HCT116 (cell line): ENCODE data around the gene COQ10B. TPM values are rescaled to one million over a fixed set of nuclear protein-coding genes. Genes with fewer than 3 reads are reported as not detected.

ENCODE experiments used
- ATAC-seq: fragments of 200-7000 bp; cut with Tn5 transposase; 2 replicates; pipeline ENCODE4 v1.9.1; 2020; ENCODE audit warnings: mild to moderate bottlenecking, moderate library complexity
- BruUV-seq: library from RNA; stranded (reverse); fragments of 400-500 nt; replicated peaks from 2 replicates; lab custom pipeline; 2021; lab: Mats Ljungman, UMichigan
- CTCF ChIA-PET: fragments of 300-600 bp; sonication (Branson Sonifier 250); formaldehyde crosslinking; loops from one replicate; lab custom pipeline; 2021; ENCODE audit warnings: antibody characterized with exemption; lab: Charles Lee
- POLR2A ChIA-PET: fragments of 300-600, 350-600 bp; sonication (Branson Sonifier 250); formaldehyde crosslinking; loops from one replicate; lab custom pipeline; 2021; ENCODE audit warnings: antibody characterized with exemption; lab: Charles Lee
- RAD21 ChIA-PET, 2 experiments: fragments of 300-600 bp; sonication (Branson Sonifier 250); formaldehyde crosslinking; loops; one replicate each; lab custom pipeline; 2023; ENCODE audit warnings: low total read pairs in 2 of 2; ENCODE audit not compliant: uncharacterized antibody in 2 of 2, unreplicated experiment in 2 of 2, low non-redundant PET in 1 of 2; lab: Charles Lee
- DNase-seq: peaks from one replicate; pipeline ENCODE4 v3.0.0-alpha.2; 2010; ENCODE audit warnings: low read depth, low spot score
- H2AFZ ChIP-seq: fragments of 200-600 bp; shearing (Covaris generic), sonication (generic); 2 replicates; pipeline ENCODE4 v1.6.1; 2017; ENCODE audit warnings: low read depth, mixed run types, mixed read lengths, antibody characterized with exemption, low read length; ENCODE audit not compliant: poor library complexity, severe bottlenecking
- H3K27ac ChIP-seq: 2 replicates; pipeline ENCODE4 v1.5.1; 2012; ENCODE audit warnings: low read depth, low read length
- H3K27me3 ChIP-seq: fragments of 200-600 bp; sonication (generic); 2 replicates; pipeline ENCODE4 v1.6.1; 2016; ENCODE audit warnings: mixed run types, low read length, mixed read lengths; ENCODE audit not compliant: insufficient read depth
- H3K36me3 ChIP-seq, 2 experiments: fragments of 200-500 bp in 1 of 2; fragments of 200-600 bp in 1 of 2; sonication (Bioruptor generic) in 1 of 2; sonication (generic) in 1 of 2; 2 replicates each; pipeline versions ENCODE4 v1.5.1 to v1.6.1; 2014 to 2016; ENCODE audit warnings: low read length in 2 of 2, inconsistent platforms in 1 of 2, mixed read lengths in 1 of 2, mixed run types in 1 of 2; ENCODE audit not compliant: insufficient read depth in 2 of 2, control insufficient read depth in 1 of 2
- H3K4me1 ChIP-seq, 2 experiments: fragments of 200-600 bp in 1 of 2; sonication (generic) in 1 of 2; 2 replicates each; pipeline versions ENCODE4 v1.5.1 to v1.6.1; 2012 to 2017; ENCODE audit warnings: low read length in 2 of 2, inconsistent platforms in 1 of 2, mild to moderate bottlenecking in 1 of 2, mixed read lengths in 1 of 2, mixed run types in 1 of 2, moderate library complexity in 1 of 2; ENCODE audit not compliant: insufficient read depth in 2 of 2, control insufficient read depth in 1 of 2
- H3K4me2 ChIP-seq: fragments of 200-600 bp; sonication (generic); 2 replicates; pipeline ENCODE4 v1.6.1; 2017; ENCODE audit warnings: mixed run types, low read length, mixed read lengths
- H3K4me3 ChIP-seq, 2 experiments: fragments of 200-600 bp in 1 of 2; sonication (generic) in 1 of 2; replicated peaks in 1 of 2; 2 replicates each; pipeline ENCODE4 v1.5.1; 2011 to 2016; ENCODE audit warnings: low read length in 2 of 2, control low read depth in 1 of 2, low read depth in 1 of 2, mild to moderate bottlenecking in 1 of 2, mixed read lengths in 1 of 2, mixed run types in 1 of 2
- H3K79me2 ChIP-seq: fragments of 200-600 bp; sonication (generic); 2 replicates; pipeline ENCODE4 v1.6.1; 2017; ENCODE audit warnings: mild to moderate bottlenecking, mixed run types, low read length, moderate library complexity, mixed read lengths; ENCODE audit not compliant: insufficient read depth
- H3K9ac ChIP-seq: fragments of 200-600 bp; sonication (generic); 2 replicates; pipeline ENCODE4 v1.6.1; 2016; ENCODE audit warnings: low read length, mixed read lengths
- H3K9me2 ChIP-seq: fragments of 200-600 bp; sonication (generic), shearing (Covaris generic); 2 replicates; pipeline ENCODE4 v1.6.1; 2017; ENCODE audit warnings: mixed run types, mild to moderate bottlenecking, moderate library complexity; ENCODE audit not compliant: insufficient read depth
- H3K9me3 ChIP-seq, 2 experiments: fragments of 200-500 bp in 1 of 2; fragments of 200-600 bp in 1 of 2; sonication (Bioruptor generic) in 1 of 2; sonication (generic) in 1 of 2; 2 replicates each; pipeline ENCODE4 v1.6.1; 2014 to 2017; ENCODE audit warnings: low read length in 2 of 2, mixed read lengths in 2 of 2, inconsistent platforms in 1 of 2, low read depth in 1 of 2, mild to moderate bottlenecking in 1 of 2, mixed run types in 1 of 2, moderate library complexity in 1 of 2; ENCODE audit not compliant: control insufficient read depth in 1 of 2, insufficient read depth in 1 of 2
- H4K20me1 ChIP-seq: fragments of 200-600 bp; sonication (generic), shearing (Covaris generic); 2 replicates; pipeline ENCODE4 v1.6.1; 2017; ENCODE audit warnings: mixed run types, mild to moderate bottlenecking, moderate library complexity; ENCODE audit not compliant: insufficient read depth
- EZH2 ChIP-seq: fragments of 200-600 bp; sonication (generic); IDR thresholded peaks from 2 replicates; pipeline ENCODE4 v1.6.1; 2017; ENCODE audit warnings: antibody characterized with exemption, mixed run types
- FOSL1 ChIP-seq: IDR thresholded peaks from 2 replicates; pipeline ENCODE4 v1.6.1; 2012; ENCODE audit warnings: low read depth
- POLR2A ChIP-seq: IDR thresholded peaks from 2 replicates; pipeline ENCODE4 v1.7.0; 2011; ENCODE audit warnings: borderline replicate concordance; ENCODE audit not compliant: insufficient read depth, insufficient read length; ENCODE audit errors: extremely low read depth
- RAD21 ChIP-seq: IDR thresholded peaks from 2 replicates; pipeline ENCODE4 v1.6.1; 2012; ENCODE audit warnings: low read depth, mild to moderate bottlenecking
- SIN3A ChIP-seq: IDR thresholded peaks from 2 replicates; pipeline ENCODE4 v1.6.1; 2012; ENCODE audit warnings: low read depth
- SP1 ChIP-seq: IDR thresholded peaks from 2 replicates; pipeline ENCODE4 v1.6.1; 2012; ENCODE audit warnings: low read depth
- SRF ChIP-seq: IDR thresholded peaks from 2 replicates; pipeline ENCODE4 v1.6.1; 2012; ENCODE audit warnings: low read depth
- ZFX ChIP-seq: fragments of 450-650 bp; IDR thresholded peaks from 2 replicates; pipeline ENCODE4 v1.6.1; 2017
- intact Hi-C: fragments of 100-400 bp; cut with micrococcal nuclease; formaldehyde crosslinking; loops from 2 replicates; pipeline ENCODE4 v1.10.0; 2022
- total RNA-seq: library from RNA; stranded (reverse); gene quantifications from one replicate; pipeline ENCODE4 v1.2.1, GENCODE V29; 2021; ENCODE audit not compliant: unreplicated experiment
- TF ChIP-seq, protein P1 (sequence below): IDR thresholded peaks from 2 replicates; pipeline ENCODE4 v1.6.1; 2012
- TF ChIP-seq, protein P2 (sequence below), 3 experiments: fragments of 200-600 bp in 1 of 3; sonication (generic) in 1 of 3; IDR thresholded peaks in 2 of 3; conservative IDR thresholded peaks in 1 of 3; 2 replicates each; pipeline ENCODE4 v1.5.1; 2012 to 2017; ENCODE audit warnings: low read depth in 2 of 3, low read length in 2 of 3, antibody characterized with exemption in 1 of 3, borderline replicate concordance in 1 of 3, control low read depth in 1 of 3, mild to moderate bottlenecking in 1 of 3, mixed read lengths in 1 of 3, mixed run types in 1 of 3, moderate library complexity in 1 of 3; ENCODE audit not compliant: insufficient read depth in 1 of 3

The COQ10B gene
- total RNA-seq, 1 experiment from 2014 or later: 20.4 TPM

DNA sequence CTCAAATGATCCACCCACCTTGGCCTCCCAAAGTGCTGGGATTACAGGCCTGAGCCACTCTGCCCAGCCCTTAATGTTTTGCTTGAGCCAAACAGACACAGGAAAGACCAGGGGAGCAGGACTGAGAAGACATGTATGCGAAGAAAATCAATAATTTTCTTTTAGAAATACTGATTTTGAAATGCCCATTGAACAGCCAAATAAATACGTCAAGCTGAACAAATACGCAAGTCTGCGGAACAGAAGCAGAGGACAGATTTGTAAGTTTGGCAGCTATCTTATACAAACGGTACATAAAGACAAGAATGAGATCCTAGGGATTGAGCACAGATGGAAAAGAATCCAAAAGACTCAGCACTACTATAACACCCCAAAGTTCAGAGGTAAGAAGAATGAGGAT, 39.3 kb upstream of the COQ10B start:
- Histone ChIP-seq H3K79me2 (peaks cover 91% of the 10 kb centered on the region), H3K4me1 (no peaks in the 10 kb centered on the region), H3K4me2 (no peak overlapping the region), H3K9ac (no peak overlapping the region), H2AFZ (no peak overlapping the region), H3K27me3 (no peaks in the 10 kb centered on the region), H3K36me3 (peaks cover 58 to 71% of the 10 kb centered on the region in 2 experiments), H3K27ac (no peak overlapping the region), H3K4me3 (no peak overlapping the region), H4K20me1 (peaks cover 14% of the 10 kb centered on the region; the same call in 1 of the 2 replicates), H3K9me2 (no peaks in the 10 kb centered on the region), H3K9me3 (no peaks in the 10 kb centered on the region)
- TF ChIP-seq EZH2 (no peak), SIN3A (no peak), ZFX (no peak), SRF (no peak), POLR2A (no peak), RAD21 (no peak), SP1 (no peak), FOSL1 (no peak)
- TF ChIP-seq, protein P1, sequence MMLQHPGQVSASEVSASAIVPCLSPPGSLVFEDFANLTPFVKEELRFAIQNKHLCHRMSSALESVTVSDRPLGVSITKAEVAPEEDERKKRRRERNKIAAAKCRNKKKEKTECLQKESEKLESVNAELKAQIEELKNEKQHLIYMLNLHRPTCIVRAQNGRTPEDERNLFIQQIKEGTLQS: no peak
- TF ChIP-seq, protein P2, sequence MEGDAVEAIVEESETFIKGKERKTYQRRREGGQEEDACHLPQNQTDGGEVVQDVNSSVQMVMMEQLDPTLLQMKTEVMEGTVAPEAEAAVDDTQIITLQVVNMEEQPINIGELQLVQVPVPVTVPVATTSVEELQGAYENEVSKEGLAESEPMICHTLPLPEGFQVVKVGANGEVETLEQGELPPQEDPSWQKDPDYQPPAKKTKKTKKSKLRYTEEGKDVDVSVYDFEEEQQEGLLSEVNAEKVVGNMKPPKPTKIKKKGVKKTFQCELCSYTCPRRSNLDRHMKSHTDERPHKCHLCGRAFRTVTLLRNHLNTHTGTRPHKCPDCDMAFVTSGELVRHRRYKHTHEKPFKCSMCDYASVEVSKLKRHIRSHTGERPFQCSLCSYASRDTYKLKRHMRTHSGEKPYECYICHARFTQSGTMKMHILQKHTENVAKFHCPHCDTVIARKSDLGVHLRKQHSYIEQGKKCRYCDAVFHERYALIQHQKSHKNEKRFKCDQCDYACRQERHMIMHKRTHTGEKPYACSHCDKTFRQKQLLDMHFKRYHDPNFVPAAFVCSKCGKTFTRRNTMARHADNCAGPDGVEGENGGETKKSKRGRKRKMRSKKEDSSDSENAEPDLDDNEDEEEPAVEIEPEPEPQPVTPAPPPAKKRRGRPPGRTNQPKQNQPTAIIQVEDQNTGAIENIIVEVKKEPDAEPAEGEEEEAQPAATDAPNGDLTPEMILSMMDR (IDR thresholded peaks at IDR 0.05 in 2 of 3, conservative IDR thresholded peaks at IDR 0.05 in 1 of 3; ENCODE audit: borderline replicate concordance in 1 of 3, insufficient read depth in 1 of 3, low read depth in 2 of 3, low read length in 2 of 3): no peak
- no TSS peak for BruUV-seq
- intact Hi-C loops: loop anchor here (10.0 kb wide), 1 partner anchor 361 kb away; no protein-coding TSS in a partner anchor
- no peak for DNase-seq
- ChIA-PET POLR2A (no interaction called here), RAD21 (no interaction called here), CTCF (no interaction called here)
- no peak for ATAC-seq
